Peyer's patch (tissue), 4 donors: ENCODE measurements around the gene ANXA5. TPM values are rescaled to one million over a fixed set of nuclear protein-coding genes. Genes with fewer than 3 reads are reported as not detected.

Experiments used
- DNase-seq, 3 donors: peaks; one replicate each; pipeline ENCODE4 v3.0.0-alpha.2; 2017 to 2019
- H3K27ac ChIP-seq, 4 donors: fragments of 200-600 bp; sonication (generic); one replicate each; pipeline ENCODE4 v1.5.1; 2016 to 2019
- H3K27me3 ChIP-seq, 2 donors: fragments of 200-600 bp; sonication (generic); one replicate each; pipeline ENCODE4 v1.5.1; 2019
- H3K36me3 ChIP-seq, 3 donors: fragments of 200-600 bp; sonication (generic); one replicate each; pipeline ENCODE4 v1.5.1; 2016 to 2019
- H3K4me1 ChIP-seq, 4 donors: fragments of 200-600 bp; sonication (generic); one replicate each; pipeline ENCODE4 v1.5.1; 2016 to 2019
- H3K4me3 ChIP-seq, 4 donors: fragments of 200-600 bp; sonication (generic); 1 replicate in 3 of 4; 2 replicates in 1 of 4; pipeline ENCODE4 v1.5.1; 2016 to 2019; ENCODE audit warnings: mild to moderate bottlenecking in 1 of 4
- H3K9me3 ChIP-seq, 4 donors: fragments of 200-600 bp; sonication (generic); one replicate each; pipeline ENCODE4 v1.5.1; 2016 to 2019; ENCODE audit warnings: mild to moderate bottlenecking in 1 of 4
- CTCF ChIP-seq, 6 experiments: fragments of 450-650 bp in 4 of 6; fragments of 200-600 bp in 2 of 6; sonication (generic) in 1 of 6; IDR thresholded peaks; one replicate each; pipeline ENCODE4 v1.5.1; 2017 to 2019; ENCODE audit warnings: antibody characterized with exemption in 6 of 6, mild to moderate bottlenecking in 3 of 6, moderate library complexity in 1 of 6
- POLR2A ChIP-seq, 2 donors: fragments of 450-650 bp; IDR thresholded peaks; one replicate each; pipeline ENCODE4 v1.5.1; 2017; ENCODE audit warnings: antibody characterized with exemption in 2 of 2, mild to moderate bottlenecking in 2 of 2, moderate library complexity in 2 of 2
- total RNA-seq, 4 donors: library from RNA; depleted of rRNA; stranded (reverse); fragments of >200 nt; gene quantifications; one replicate each; pipeline ENCODE4 v1.1.0, GENCODE V29; 2016

The ANXA5 gene
- total RNA-seq, 4 donors from 2014 or later = 39.1 to 188 (median 49.4) TPM

GRCh38 chr4:121728798-121729226 lies 32.0 kb upstream of the ANXA5 start:
- H3K27me3 ChIP-seq = no peaks in the 10 kb centered on the region
- no peak overlapping the region for H3K4me3 ChIP-seq
- H3K36me3 ChIP-seq = no peaks in the 10 kb centered on the region
- H3K9me3 ChIP-seq = no peaks in the 10 kb centered on the region
- no peaks in the 10 kb centered on the region for H3K4me1 ChIP-seq
- no peak for TF ChIP-seq CTCF (IDR thresholded peaks at IDR 0.05)
- TF ChIP-seq POLR2A (IDR thresholded peaks at IDR 0.05) = no peak
- no peak for DNase-seq
- H3K27ac ChIP-seq = no peak overlapping the region

- no peaks in the 10 kb centered on the region for H3K36me3 ChIP-seq
- no peak overlapping the region for H3K27ac ChIP-seq
- no peaks in the 10 kb centered on the region for H3K4me1 ChIP-seq
- TF ChIP-seq POLR2A (IDR thresholded peaks at IDR 0.05) (no peak), CTCF (IDR thresholded peaks at IDR 0.05) (no peak)
- DNase-seq = no peak
- H3K4me3 ChIP-seq = no peak overlapping the region
- H3K27me3 ChIP-seq = no peaks in the 10 kb centered on the region
- H3K9me3 ChIP-seq = no peaks in the 10 kb centered on the region
Observed at GRCh38 chr4:121728066-121728465, 31.3 kb upstream of the ANXA5 start.

GRCh38 chr4:121726642-121727268 lies 30.0 kb upstream of the ANXA5 start:
- no peak overlapping the region for H3K4me3 ChIP-seq
- DNase-seq = no peak
- TF ChIP-seq CTCF (IDR thresholded peaks at IDR 0.05) = peak; percentile 7 to 78 (median 70)
- TF ChIP-seq POLR2A (IDR thresholded peaks at IDR 0.05) = no peak
- H3K4me1 ChIP-seq = no peaks in the 10 kb centered on the region
- H3K27me3 ChIP-seq = no peaks in the 10 kb centered on the region
- no peaks in the 10 kb centered on the region for H3K36me3 ChIP-seq
- H3K27ac ChIP-seq = no peak overlapping the region
- H3K9me3 ChIP-seq = no peaks in the 10 kb centered on the region

GRCh38 chr4:121724671-121725070 lies 27.9 kb upstream of the ANXA5 start:
- no peaks in the 10 kb centered on the region for H3K4me1 ChIP-seq
- DNase-seq = no peak
- H3K36me3 ChIP-seq = no peaks in the 10 kb centered on the region
- H3K27ac ChIP-seq = no peak overlapping the region
- TF ChIP-seq POLR2A (IDR thresholded peaks at IDR 0.05) (no peak), CTCF (IDR thresholded peaks at IDR 0.05) (no peak)
- H3K27me3 ChIP-seq = no peaks in the 10 kb centered on the region
- H3K4me3 ChIP-seq = no peak overlapping the region
- H3K9me3 ChIP-seq = no peaks in the 10 kb centered on the region

GRCh38 chr4:121721700-121722099 lies 24.9 kb upstream of the ANXA5 start:
- Histone ChIP-seq H3K9me3 (no peaks in the 10 kb centered on the region), H3K4me3 (no peak overlapping the region), H3K4me1 (no peaks in the 10 kb centered on the region), H3K27me3 (no peaks in the 10 kb centered on the region), H3K27ac (no peak overlapping the region), H3K36me3 (no peaks in the 10 kb centered on the region)
- no peak for DNase-seq
- TF ChIP-seq CTCF (IDR thresholded peaks at IDR 0.05) (no peak), POLR2A (IDR thresholded peaks at IDR 0.05) (no peak)

GRCh38 chr4:121720109-121720508 lies 23.3 kb upstream of the ANXA5 start:
- Histone ChIP-seq H3K27me3 (no peaks in the 10 kb centered on the region), H3K27ac (no peak overlapping the region), H3K9me3 (no peaks in the 10 kb centered on the region), H3K4me1 (no peaks in the 10 kb centered on the region), H3K36me3 (no peaks in the 10 kb centered on the region), H3K4me3 (no peak overlapping the region)
- TF ChIP-seq POLR2A (IDR thresholded peaks at IDR 0.05) (no peak), CTCF (IDR thresholded peaks at IDR 0.05) (no peak)
- no peak for DNase-seq
